Measurements from ENCODE around the gene FOXP1. TPM values are rescaled to one million over a fixed set of nuclear protein-coding genes. Genes with fewer than 3 reads are reported as not detected.

Gene FOXP1
- total RNA-seq, 4 donors from 2014 or later = 49.8 to 157 (median 71.9) TPM

- H3K36me3 ChIP-seq = peaks cover 16% of the 10 kb centered on the region
- no peak for TF ChIP-seq EP300 (IDR thresholded peaks at IDR 0.05)
- no peak for TF ChIP-seq POLR2A (IDR thresholded peaks at IDR 0.05)
- TF ChIP-seq CTCF (IDR thresholded peaks at IDR 0.05) = no peak
- no peak for TF ChIP-seq POLR2AphosphoS5 (IDR thresholded peaks at IDR 0.05)
- peaks cover 3% of the 10 kb centered on the region for H3K4me1 ChIP-seq
- no peak overlapping the region for H3K4me3 ChIP-seq
- H3K27ac ChIP-seq = no peak overlapping the region
- no peaks in the 10 kb centered on the region for H3K27me3 ChIP-seq
- no peaks in the 10 kb centered on the region for H3K9me3 ChIP-seq
- 93% methylated on average over 8 of the region's 8 CpGs for WGBS
- no peak for DNase-seq (ENCODE audit: low spot score in 2 of 2)
These were observed 468.9 kb downstream of the FOXP1 start for GRCh38 chr3:71114610-71115009.

- H3K27me3 ChIP-seq = no peaks in the 10 kb centered on the region
- TF ChIP-seq POLR2A (IDR thresholded peaks at IDR 0.05) = no peak
- TF ChIP-seq CTCF (IDR thresholded peaks at IDR 0.05) = no peak
- no peak for TF ChIP-seq EP300 (IDR thresholded peaks at IDR 0.05)
- no peak for TF ChIP-seq POLR2AphosphoS5 (IDR thresholded peaks at IDR 0.05)
- H3K27ac ChIP-seq = no peak overlapping the region
- H3K9me3 ChIP-seq = no peaks in the 10 kb centered on the region
- peaks cover 16% of the 10 kb centered on the region for H3K36me3 ChIP-seq
- H3K4me3 ChIP-seq = no peak overlapping the region
- peaks cover 16% of the 10 kb centered on the region for H3K4me1 ChIP-seq
- DNase-seq (ENCODE audit: low spot score in 2 of 2) = no peak
- 90% methylated on average over 6 of the region's 6 CpGs for whole genome bisulfite sequencing
These were observed 471.0 kb downstream of the FOXP1 start for GRCh38 chr3:71112576-71112975.

DNA sequence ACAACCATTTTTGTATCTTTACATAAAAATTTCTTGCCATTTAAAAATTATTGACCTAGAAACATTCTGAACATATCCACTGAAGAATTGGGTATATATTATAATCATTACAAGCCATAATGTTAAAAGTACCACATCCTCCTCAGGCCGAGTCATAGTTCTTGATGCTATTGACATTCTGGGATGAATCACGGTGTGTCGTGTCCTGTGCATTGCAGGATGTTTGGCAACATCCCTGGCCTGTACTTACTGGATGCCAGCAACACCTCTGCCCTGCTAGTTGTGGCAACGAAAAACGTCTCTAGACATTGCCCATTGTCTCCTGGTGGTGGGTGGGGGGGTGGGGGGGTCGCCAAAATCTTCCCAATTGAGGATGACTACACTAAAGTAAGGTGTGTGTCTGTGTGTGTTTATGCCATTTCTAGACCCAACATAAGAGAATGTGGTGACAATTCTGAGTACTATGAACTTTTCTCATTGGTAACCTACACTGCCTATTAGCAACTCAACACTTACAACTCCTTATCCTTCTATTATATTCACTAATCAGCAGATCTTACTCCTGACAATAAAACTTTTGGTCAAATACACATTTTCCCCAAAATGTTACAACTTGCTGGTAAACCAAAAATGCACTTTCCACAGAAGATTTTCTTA is 471.6 kb downstream of the FOXP1 start:
- no peak overlapping the region for H3K4me3 ChIP-seq
- no peak overlapping the region for H3K27ac ChIP-seq
- DNase-seq (ENCODE audit: low spot score in 2 of 2) = no peak
- H3K36me3 ChIP-seq = peaks cover 16% of the 10 kb centered on the region
- peaks cover 18% of the 10 kb centered on the region for H3K4me1 ChIP-seq
- TF ChIP-seq POLR2A (IDR thresholded peaks at IDR 0.05) (no peak), CTCF (IDR thresholded peaks at IDR 0.05) (no peak), POLR2AphosphoS5 (IDR thresholded peaks at IDR 0.05) (no peak), EP300 (IDR thresholded peaks at IDR 0.05) (no peak)
- H3K9me3 ChIP-seq = no peaks in the 10 kb centered on the region
- WGBS = 70% methylated on average over 6 of the region's 6 CpGs
- H3K27me3 ChIP-seq = no peaks in the 10 kb centered on the region

- Histone ChIP-seq H3K36me3 (peaks cover 16% of the 10 kb centered on the region), H3K4me1 (peaks cover 18% of the 10 kb centered on the region), H3K4me3 (no peak overlapping the region), H3K27me3 (no peaks in the 10 kb centered on the region), H3K27ac (no peak overlapping the region), H3K9me3 (no peaks in the 10 kb centered on the region)
- DNase-seq (ENCODE audit: low spot score in 2 of 2) = no peak
- 99% methylated on average over 8 of the region's 8 CpGs for WGBS
- TF ChIP-seq EP300 (IDR thresholded peaks at IDR 0.05) (no peak), POLR2A (IDR thresholded peaks at IDR 0.05) (no peak), POLR2AphosphoS5 (IDR thresholded peaks at IDR 0.05) (no peak), CTCF (IDR thresholded peaks at IDR 0.05) (no peak)
These were observed 472.9 kb downstream of the FOXP1 start for GRCh38 chr3:71110385-71111222.

DNA sequence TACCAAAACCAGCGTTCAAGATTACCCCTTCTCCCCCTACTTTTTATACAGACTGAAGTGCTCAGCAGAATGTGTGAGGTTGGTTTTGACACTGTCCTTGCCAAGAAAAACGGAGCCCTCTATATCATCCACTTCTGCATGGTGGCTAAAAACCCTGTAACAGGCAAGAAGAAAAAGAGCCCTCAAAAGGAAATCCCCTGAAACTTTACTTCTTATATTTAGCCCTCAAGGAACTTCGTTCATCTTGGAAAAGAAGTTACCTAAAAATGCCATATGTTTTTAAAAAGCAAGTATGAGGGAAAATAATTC is 473.6 kb downstream of the FOXP1 start:
- DNase-seq (ENCODE audit: low spot score in 2 of 2) = no peak
- 66% methylated on average over 3 of the region's 3 CpGs for WGBS
- no peak overlapping the region for H3K27ac ChIP-seq
- TF ChIP-seq POLR2A (IDR thresholded peaks at IDR 0.05) (no peak), EP300 (IDR thresholded peaks at IDR 0.05) (no peak), CTCF (IDR thresholded peaks at IDR 0.05) (no peak), POLR2AphosphoS5 (IDR thresholded peaks at IDR 0.05) (no peak)
- peaks cover 18% of the 10 kb centered on the region for H3K4me1 ChIP-seq
- no peak overlapping the region for H3K4me3 ChIP-seq
- H3K9me3 ChIP-seq = no peaks in the 10 kb centered on the region
- peaks cover 16% of the 10 kb centered on the region for H3K36me3 ChIP-seq
- H3K27me3 ChIP-seq = no peaks in the 10 kb centered on the region
